HCT116 (cell line): ENCODE results near the gene P3H3.

ENCODE experiments used
- CTCF ChIP-seq, 3 experiments: fragments of 200-600 bp in 1 of 3; sonication (generic) in 1 of 3; IDR thresholded peaks in 2 of 3; conservative IDR thresholded peaks in 1 of 3; 2 replicates each; pipeline ENCODE4 v1.5.1; 2012 to 2017; ENCODE audit warnings: low read depth in 2 of 3, low read length in 2 of 3, antibody characterized with exemption in 1 of 3, borderline replicate concordance in 1 of 3, control low read depth in 1 of 3, mild to moderate bottlenecking in 1 of 3, mixed read lengths in 1 of 3, mixed run types in 1 of 3, moderate library complexity in 1 of 3; ENCODE audit not compliant: insufficient read depth in 1 of 3
- EGR1 ChIP-seq: IDR thresholded peaks from 2 replicates; pipeline ENCODE4 v1.6.1; 2012; ENCODE audit warnings: low read depth
- EZH2 ChIP-seq: fragments of 200-600 bp; sonication (generic); IDR thresholded peaks from 2 replicates; pipeline ENCODE4 v1.6.1; 2017; ENCODE audit warnings: antibody characterized with exemption, mixed run types
- POLR2AphosphoS5 ChIP-seq: IDR thresholded peaks from 2 replicates; pipeline ENCODE4 v1.6.1; 2011; ENCODE audit warnings: mild to moderate bottlenecking, low read depth, low read length, moderate library complexity

DNA sequence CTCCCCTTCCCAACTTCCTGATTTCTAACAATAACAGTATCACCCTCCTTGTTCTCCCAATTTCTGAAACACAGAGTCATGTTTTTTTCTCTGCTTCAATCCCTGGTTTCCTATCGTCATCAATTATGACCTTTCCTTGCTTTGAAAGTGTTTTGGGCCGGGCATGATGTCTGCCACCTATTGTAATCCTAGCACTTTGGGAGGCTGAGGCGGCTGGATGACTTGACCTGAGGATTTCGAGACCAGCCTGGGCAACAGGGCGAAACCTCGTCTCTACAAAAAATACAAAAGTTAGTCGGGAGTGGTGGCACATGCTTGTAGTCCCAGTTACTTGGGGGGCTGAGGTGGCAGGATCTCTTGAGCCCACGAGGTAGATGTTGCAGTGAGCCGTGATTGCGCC lies 19.2 kb upstream of the P3H3 start:
- no peak for TF ChIP-seq CTCF (IDR thresholded peaks at IDR 0.05 in 2 of 3, conservative IDR thresholded peaks at IDR 0.05 in 1 of 3; ENCODE audit: borderline replicate concordance in 1 of 3, insufficient read depth in 1 of 3, low read depth in 2 of 3, low read length in 2 of 3)
- TF ChIP-seq POLR2AphosphoS5: no peak
- TF ChIP-seq EZH2: no peak
- TF ChIP-seq EGR1: no peak
